K562 (cell line): Measurements from ENCODE around the gene NAV2. TPM values are rescaled to one million over a fixed set of nuclear protein-coding genes. Genes with fewer than 3 reads are reported as not detected.
A peak's percentile ranks its signal among the peaks of the same experiment; 100 is the strongest.

Experiments used
- BMI1 ChIP-seq: fragments of 150-350 bp; IDR thresholded peaks from 2 replicates; pipeline ENCODE4 v1.6.1; 2014; ENCODE audit warnings: low read length
- CCAR2 ChIP-seq: fragments of 200-400 bp; formaldehyde crosslinking; IDR thresholded peaks from 2 replicates; pipeline ENCODE4 v1.6.1; 2017; ENCODE audit warnings: mild to moderate bottlenecking, low read depth, low read length
- FIP1L1 ChIP-seq: fragments of 200-400 bp; formaldehyde crosslinking; IDR thresholded peaks from 2 replicates; pipeline ENCODE4 v1.6.1; 2018; ENCODE audit warnings: mild to moderate bottlenecking, low read depth, low read length; ENCODE audit not compliant: poor library complexity, severe bottlenecking
- ID3 ChIP-seq, 2 experiments: fragments of 250-450 bp in 1 of 2; fragments of 450-650 bp in 1 of 2; sonication (Bioruptor Pico) in 1 of 2; IDR thresholded peaks; 2 replicates each; pipeline versions ENCODE4 v1.6.1 to v1.8.0; 2016 to 2021; ENCODE audit warnings: mild to moderate bottlenecking in 2 of 2, moderate library complexity in 2 of 2, missing compliant biosample characterization in 1 of 2, missing genetic modification characterization in 1 of 2
- NBN ChIP-seq: fragments of 450-650 bp; IDR thresholded peaks from 2 replicates; pipeline ENCODE4 v1.6.1; 2016; ENCODE audit warnings: low read depth, mild to moderate bottlenecking
- PRDM10 ChIP-seq: fragments of 450-650 bp; IDR thresholded peaks from 2 replicates; pipeline ENCODE4 v1.6.1; 2018; ENCODE audit not compliant: partially characterized antibody
- PTRF ChIP-seq: fragments of 450-650 bp; IDR thresholded peaks from 2 replicates; pipeline ENCODE4 v1.6.1; 2016; ENCODE audit warnings: mild to moderate bottlenecking, missing genetic modification characterization, missing compliant biosample characterization
- PURB ChIP-seq: sonication (generic); formaldehyde crosslinking; IDR thresholded peaks from 2 replicates; pipeline ENCODE4 v1.9.0; 2021; ENCODE audit warnings: low read depth, mild to moderate bottlenecking, missing genetic modification reagents
- SRF ChIP-seq, 2 experiments: fragments of 250-450, 450-650 bp in 1 of 2; sonication (Bioruptor Pico) in 1 of 2; sonication (generic) in 1 of 2; formaldehyde crosslinking; IDR thresholded peaks; 2 replicates each; pipeline versions ENCODE4 v1.5.0 to v1.5.1; 2020 to 2022; ENCODE audit warnings: mild to moderate bottlenecking in 1 of 2, missing genetic modification reagents in 1 of 2
- ZFP36 ChIP-seq: fragments of 150-350 bp; IDR thresholded peaks from 2 replicates; pipeline ENCODE4 v1.6.1; 2018; ENCODE audit warnings: low read length, low read depth; ENCODE audit not compliant: partially characterized antibody
- ZNF436 ChIP-seq: fragments of 250-450, 450-650 bp; sonication (Bioruptor Pico); formaldehyde crosslinking; IDR thresholded peaks from 2 replicates; pipeline ENCODE4 v1.7.0; 2020; ENCODE audit warnings: mild to moderate bottlenecking
- ZNF77 ChIP-seq: fragments of 250-450 bp; sonication (Bioruptor Pico); IDR thresholded peaks from 2 replicates; pipeline ENCODE4 v1.5.0; 2020
- polyA plus RNA-seq, 8 experiments: library from polyadenylated mRNA; depleted of rRNA in 4 of 8; stranded (reverse) in 5 of 8; unstranded in 3 of 8; fragments of >200 nt; fragmentation: Nextera tagmentation in 2 of 8; fragmentation: Illumina TruSeq in 1 of 8; extraction: Ambion mirVana in 2 of 8; extraction: Trizol in 1 of 8; gene quantifications; 2 replicates each; pipeline versions ENCODE4 v1.2.1 to v1.2.3, GENCODE V29; 2011 to 2014; ENCODE audit warnings: inconsistent platforms in 1 of 8, missing spikeins in 1 of 8
- total RNA-seq, 7 experiments: library from RNA; depleted of rRNA in 6 of 7; stranded (reverse); fragments of >200 nt in 6 of 7; fragmentation: Illumina TruSeq in 2 of 7; extraction: Trizol in 2 of 7; gene quantifications; 2 replicates each; pipeline versions ENCODE4 v1.2.1 to v1.2.3, GENCODE V29; 2011 to 2021; ENCODE audit warnings: low replicate concordance in 1 of 7

The NAV2 gene
- total and polyA plus RNA-seq, 9 of the 15 experiments (the other 6 are each of a cell fraction or from before 2014, with no cell fraction given): 0.03 to 0.35 (median 0.05) TPM

GRCh38 chr11:20030472-20030871, 317.8 kb downstream of the NAV2 start (continued):
- TF ChIP-seq NBN (no peak), ZNF436 (CRISPR knock-in tag) (no peak), CCAR2 (no peak), PRDM10 (no peak), BMI1 (peak; percentile 27; the same call in 1 of the 2 replicates), ZFP36 (peak; percentile 32), SRF (CRISPR knock-in tag; IDR thresholded peaks at IDR 0.05) (no peak), ID3 (CRISPR knock-in tag; IDR thresholded peaks at IDR 0.05) (no peak), ID3 (tag; IDR thresholded peaks at IDR 0.05) (no peak), PURB (CRISPR knock-in tag) (no peak), PTRF (no peak), ZNF77 (CRISPR knock-in tag) (no peak), FIP1L1 (no peak)
- TF ChIP-seq, all 486 proteins: peak for 3
